Measurements from ENCODE around the gene SLC7A8. TPM values are rescaled to one million over a fixed set of nuclear protein-coding genes. Genes with fewer than 3 reads are reported as not detected.

Gene SLC7A8
- total RNA-seq, 1 experiment from 2014 or later = 27.8 TPM

Small RNA genes lying within 50 kb of the gene (small RNA-seq; reads per million reads assigned to genes)
- gene AL049829.1 (0 reads per million in 2 experiments), gene RNU6-1138P (0 reads per million in 2 experiments)

Other genes with a start within 250 kb of the SLC7A8 start
- gene HAUS4, start 226.6 kb downstream of the SLC7A8 start, total RNA-seq (2014; rRNA removed; shearing (Covaris generic)) = 32.5 and 34.2 TPM in 2 replicates
- gene AJUBA, start 201.1 kb downstream of the SLC7A8 start, total RNA-seq (2014; rRNA removed; shearing (Covaris generic)) = 8.5 and 9.5 TPM in 2 replicates
- gene C14orf93, start 173.5 kb downstream of the SLC7A8 start, total RNA-seq (2014; rRNA removed; shearing (Covaris generic)) = 8.2 and 11.6 TPM in 2 replicates
- 162 and 165 TPM in 2 replicates for gene PSMB5, start 148.8 kb downstream of the SLC7A8 start, total RNA-seq (2014; rRNA removed; shearing (Covaris generic))
- not detected in 2 replicates for gene PSMB11, start 141.4 kb downstream of the SLC7A8 start, total RNA-seq (2014; rRNA removed; shearing (Covaris generic))
- gene CDH24, start 126.1 kb downstream of the SLC7A8 start, total RNA-seq (2014; rRNA removed; shearing (Covaris generic)) = 0.96 and 1.1 TPM in 2 replicates
- gene ACIN1, start 88.5 kb downstream of the SLC7A8 start, total RNA-seq (2014; rRNA removed; shearing (Covaris generic)) = 69.7 and 83.0 TPM in 2 replicates
- 65.5 and 70.6 TPM in 2 replicates for gene C14orf119, start 88.2 kb downstream of the SLC7A8 start, total RNA-seq (2014; rRNA removed; shearing (Covaris generic))
- not detected in 2 replicates for gene CIROP, start 78.7 kb downstream of the SLC7A8 start, total RNA-seq (2014; rRNA removed; shearing (Covaris generic))
- not detected in 2 replicates for gene CEBPE, start 64.4 kb downstream of the SLC7A8 start, total RNA-seq (2014; rRNA removed; shearing (Covaris generic))
- gene RNF212B, start 54.3 kb upstream of the SLC7A8 start, total RNA-seq (2014; rRNA removed; shearing (Covaris generic)) = not detected in 2 replicates
- 12.8 TPM in 2 replicates for gene HOMEZ, start 102.5 kb upstream of the SLC7A8 start, total RNA-seq (2014; rRNA removed; shearing (Covaris generic))
- gene PPP1R3E, start 119.2 kb upstream of the SLC7A8 start, total RNA-seq (2014; rRNA removed; shearing (Covaris generic)) = 3.6 and 3.9 TPM in 2 replicates
- gene BCL2L2, start 123.2 kb upstream of the SLC7A8 start, total RNA-seq (2014; rRNA removed; shearing (Covaris generic)) = 19.1 and 20.9 TPM in 2 replicates
- 45.9 and 50.8 TPM in 2 replicates for gene PABPN1, start 137.8 kb upstream of the SLC7A8 start, total RNA-seq (2014; rRNA removed; shearing (Covaris generic))
- gene SLC22A17, start 169.2 kb upstream of the SLC7A8 start, total RNA-seq (2014; rRNA removed; shearing (Covaris generic)) = 9.5 and 10.7 TPM in 2 replicates
- not detected in 2 replicates for gene EFS, start 181.5 kb upstream of the SLC7A8 start, total RNA-seq (2014; rRNA removed; shearing (Covaris generic))
- not detected in 2 replicates for gene IL25, start 189.1 kb upstream of the SLC7A8 start, total RNA-seq (2014; rRNA removed; shearing (Covaris generic))
- not detected in 2 replicates for gene CMTM5, start 193.4 kb upstream of the SLC7A8 start, total RNA-seq (2014; rRNA removed; shearing (Covaris generic))
- gene MYH6, start 224.6 kb upstream of the SLC7A8 start, total RNA-seq (2014; rRNA removed; shearing (Covaris generic)) = not detected in 2 replicates

All from SK-MEL-5 (cell line).